MCF 10A (cell line): Measurements from ENCODE around the gene PLEKHH3. TPM values are rescaled to one million over a fixed set of nuclear protein-coding genes. Genes with fewer than 3 reads are reported as not detected.
A peak's percentile ranks its signal among the peaks of the same experiment; 100 is the strongest.

Experiments used
- BruUV-seq: library from RNA; stranded (reverse); fragments of 400-500 nt; replicated peaks from 2 replicates; lab custom pipeline; 2021; lab: Mats Ljungman, UMichigan
- CTCF ChIA-PET: fragments of 300-600 bp; sonication (Branson Sonifier 250); formaldehyde crosslinking; extraction: SDS; loops from one replicate; lab custom pipeline; 2021; ENCODE audit warnings: antibody characterized with exemption, inconsistent platforms; lab: Yijun Ruan, JAX
- POLR2A ChIA-PET: fragments of 300-600, 350-650 bp; sonication (Branson Sonifier 250); formaldehyde crosslinking; extraction: SDS; loops from one replicate; lab custom pipeline; 2020; ENCODE audit warnings: antibody characterized with exemption, inconsistent platforms; lab: Yijun Ruan, JAX
- DNase-seq: peaks from one replicate; pipeline ENCODE4 v3.0.0-alpha.2; 2018; ENCODE audit not compliant: unreplicated experiment
- H3K27ac Mint-ChIP-seq: one replicate; pipeline ENCODE4 v1.8.0; 2022; ENCODE audit warnings: mild to moderate bottlenecking, low read depth, mixed read lengths; ENCODE audit not compliant: unreplicated experiment
- H3K27me3 Mint-ChIP-seq: one replicate; pipeline ENCODE4 v1.8.0; 2022; ENCODE audit warnings: mixed read lengths; ENCODE audit not compliant: insufficient read depth, unreplicated experiment
- H3K36me3 Mint-ChIP-seq: one replicate; pipeline ENCODE4 v1.8.0; 2022; ENCODE audit warnings: mild to moderate bottlenecking, moderate library complexity, mixed read lengths; ENCODE audit not compliant: insufficient read depth, unreplicated experiment
- H3K4me1 Mint-ChIP-seq: one replicate; pipeline ENCODE4 v1.8.0; 2022; ENCODE audit warnings: mixed read lengths; ENCODE audit not compliant: insufficient read depth, unreplicated experiment
- H3K4me3 Mint-ChIP-seq: one replicate; pipeline ENCODE4 v1.8.0; 2022; ENCODE audit warnings: mild to moderate bottlenecking, moderate library complexity, mixed read lengths; ENCODE audit not compliant: unreplicated experiment
- H3K9me3 Mint-ChIP-seq: one replicate; pipeline ENCODE4 v1.8.0; 2022; ENCODE audit warnings: mixed read lengths; ENCODE audit not compliant: unreplicated experiment
- intact Hi-C: fragments of 100-400 bp; cut with micrococcal nuclease; formaldehyde crosslinking; loops from 2 replicates; pipeline ENCODE4 v1.14.1; 2022
- microRNA-seq: library from miRNA; unstranded; fragments of <30 nt; microRNA quantifications from one replicate; pipeline ENCODE4 v1.2.0, GENCODE V29; 2022
- total RNA-seq: library from RNA; stranded (reverse); gene quantifications from 2 replicates; pipeline ENCODE4 v1.2.3, GENCODE V29; 2022
- TF ChIP-seq, protein P1 (sequence below): fragments of 200-600 bp; IDR thresholded peaks from one replicate; pipeline ENCODE4 v1.8.0; 2022; ENCODE audit warnings: antibody characterized with exemption, mild to moderate bottlenecking; ENCODE audit not compliant: unreplicated experiment

Gene PLEKHH3
- total RNA-seq, 1 experiment from 2014 or later: 12.5 TPM

DNA sequence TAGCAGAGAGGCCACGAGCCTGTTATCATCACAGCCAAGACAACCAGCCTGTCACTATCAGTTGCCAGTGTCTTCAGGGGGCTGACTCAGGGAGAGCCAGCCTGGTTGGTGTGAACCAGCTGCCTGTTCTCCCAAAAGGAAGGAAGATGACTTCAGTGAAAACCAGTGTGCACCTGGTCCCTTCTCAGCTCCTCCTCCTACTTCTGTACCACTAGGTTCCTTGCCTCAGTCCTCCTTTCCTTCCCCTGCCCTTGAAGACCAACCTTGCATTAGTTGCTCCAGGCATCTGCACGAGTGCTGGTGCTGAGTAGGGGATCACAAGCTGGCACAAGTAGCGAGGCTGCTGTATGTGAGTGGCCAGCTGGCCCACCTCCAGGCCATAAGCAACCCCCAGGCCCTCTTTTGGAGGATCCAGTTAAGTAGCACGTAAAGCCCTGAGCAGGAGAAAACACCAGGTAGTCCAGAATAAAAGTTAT lies 58.8 kb downstream of the PLEKHH3 start:
- no peak overlapping the region for H3K4me3 Mint-ChIP-seq
- peaks cover 32% of the 10 kb centered on the region for H3K36me3 Mint-ChIP-seq
- peak; percentile 14 for DNase-seq
- no peak overlapping the region for H3K27ac Mint-ChIP-seq
- H3K9me3 Mint-ChIP-seq: no peaks in the 10 kb centered on the region
- no peaks in the 10 kb centered on the region for H3K27me3 Mint-ChIP-seq
- H3K4me1 Mint-ChIP-seq: peaks cover 15% of the 10 kb centered on the region
- ChIA-PET POLR2A (interaction anchor here (0.6 to 8.2 kb wide), 13 partner anchors 9 to 88 kb away, joined by 3 to 110 read pairs (median 9); partner anchors contain the start of genes PLEKHH3, PSMC3IP, RETREG3 and TUBG1), CTCF (interaction anchor here (0.7 to 7.0 kb wide), 12 partner anchors 9 to 211 kb away, joined by 3 to 61 read pairs (median 4); partner anchors contain the start of genes PLEKHH3, RETREG3 and TUBG1)
- intact Hi-C loops: loop anchor here (1.0 kb wide), 1 partner anchor 145 kb away; no protein-coding TSS in a partner anchor
- TF ChIP-seq, protein P1, sequence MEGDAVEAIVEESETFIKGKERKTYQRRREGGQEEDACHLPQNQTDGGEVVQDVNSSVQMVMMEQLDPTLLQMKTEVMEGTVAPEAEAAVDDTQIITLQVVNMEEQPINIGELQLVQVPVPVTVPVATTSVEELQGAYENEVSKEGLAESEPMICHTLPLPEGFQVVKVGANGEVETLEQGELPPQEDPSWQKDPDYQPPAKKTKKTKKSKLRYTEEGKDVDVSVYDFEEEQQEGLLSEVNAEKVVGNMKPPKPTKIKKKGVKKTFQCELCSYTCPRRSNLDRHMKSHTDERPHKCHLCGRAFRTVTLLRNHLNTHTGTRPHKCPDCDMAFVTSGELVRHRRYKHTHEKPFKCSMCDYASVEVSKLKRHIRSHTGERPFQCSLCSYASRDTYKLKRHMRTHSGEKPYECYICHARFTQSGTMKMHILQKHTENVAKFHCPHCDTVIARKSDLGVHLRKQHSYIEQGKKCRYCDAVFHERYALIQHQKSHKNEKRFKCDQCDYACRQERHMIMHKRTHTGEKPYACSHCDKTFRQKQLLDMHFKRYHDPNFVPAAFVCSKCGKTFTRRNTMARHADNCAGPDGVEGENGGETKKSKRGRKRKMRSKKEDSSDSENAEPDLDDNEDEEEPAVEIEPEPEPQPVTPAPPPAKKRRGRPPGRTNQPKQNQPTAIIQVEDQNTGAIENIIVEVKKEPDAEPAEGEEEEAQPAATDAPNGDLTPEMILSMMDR: no peak
- BruUV-seq: no TSS peak

Small RNAs within 50 kb of the gene (microRNA-seq; reads per million reads assigned to microRNA genes)
- 0.40 reads per million for gene MIR6780A

Other genes starting within 250 kb of the PLEKHH3 start
- gene ATP6V0A1, start 218.1 kb downstream of the PLEKHH3 start, total RNA-seq: 56.0 and 60.5 TPM in 2 replicates
- 21.0 and 29.5 TPM in 2 replicates for gene NAGLU, start 140.8 kb downstream of the PLEKHH3 start, total RNA-seq
- gene HSD17B1, start 124.1 kb downstream of the PLEKHH3 start, total RNA-seq: 13.0 and 18.1 TPM in 2 replicates
- gene COASY, start 114.8 kb downstream of the PLEKHH3 start, total RNA-seq: 82.6 and 89.2 TPM in 2 replicates
- 37.3 and 39.6 TPM in 2 replicates for gene MLX, start 109.9 kb downstream of the PLEKHH3 start, total RNA-seq
- gene PSMC3IP, start 99.3 kb downstream of the PLEKHH3 start, total RNA-seq: 10.3 and 12.0 TPM in 2 replicates
- 45.2 and 46.0 TPM in 2 replicates for gene RETREG3, start 67.6 kb downstream of the PLEKHH3 start, total RNA-seq
- 57.8 and 60.2 TPM in 2 replicates for gene TUBG1, start 67.3 kb downstream of the PLEKHH3 start, total RNA-seq
- 21.3 and 23.4 TPM in 2 replicates for gene TUBG2, start 17.7 kb downstream of the PLEKHH3 start, total RNA-seq
- 0.21 and 0.22 TPM in 2 replicates for gene CCR10, start 4.8 kb upstream of the PLEKHH3 start, total RNA-seq
- 1.2 and 1.5 TPM in 2 replicates for gene CNTNAP1, start 5.5 kb upstream of the PLEKHH3 start, total RNA-seq
- gene EZH1, start 68.0 kb upstream of the PLEKHH3 start, total RNA-seq: 31.1 and 31.7 TPM in 2 replicates
- not detected in 2 replicates for gene RAMP2, start 84.2 kb upstream of the PLEKHH3 start, total RNA-seq
- 84.3 and 96.0 TPM in 2 replicates for gene VPS25, start 96.5 kb upstream of the PLEKHH3 start, total RNA-seq
- 2.3 and 5.4 TPM in 2 replicates for gene WNK4, start 103.6 kb upstream of the PLEKHH3 start, total RNA-seq
- 41.0 and 52.7 TPM in 2 replicates for gene COA3, start 121.7 kb upstream of the PLEKHH3 start, total RNA-seq
- gene CNTD1, start 121.9 kb upstream of the PLEKHH3 start, total RNA-seq: not detected in 2 replicates
- gene BECN1, start 147.3 kb upstream of the PLEKHH3 start, total RNA-seq: 78.8 and 81.5 TPM in 2 replicates
- gene PSME3, start 156.4 kb upstream of the PLEKHH3 start, total RNA-seq: 220 and 232 TPM in 2 replicates
- 2.6 and 2.9 TPM in 2 replicates for gene AOC2, start 167.6 kb upstream of the PLEKHH3 start, total RNA-seq
- 0.44 and 0.71 TPM in 2 replicates for gene AOC3, start 174.2 kb upstream of the PLEKHH3 start, total RNA-seq
- gene G6PC1, start 223.8 kb upstream of the PLEKHH3 start, total RNA-seq: not detected in 2 replicates